IPS DF 4.7 (cell line): ENCODE measurements around the gene ZNF750.

Source experiments
- DNase-seq: peaks from one replicate; pipeline ENCODE4 v3.0.0-alpha.2; 2013; ENCODE audit warnings: low spot score; ENCODE audit errors: extremely low read depth

Gene ZNF750

GRCh38 chr17:82872591-82873520 lies 33.0 kb upstream of the ZNF750 start:
- DNase-seq = no peak

GRCh38 chr17:82871776-82872561 lies 32.1 kb upstream of the ZNF750 start:
- no peak for DNase-seq

GRCh38 chr17:82871056-82871775 lies 31.4 kb upstream of the ZNF750 start:
- no peak for DNase-seq

DNA sequence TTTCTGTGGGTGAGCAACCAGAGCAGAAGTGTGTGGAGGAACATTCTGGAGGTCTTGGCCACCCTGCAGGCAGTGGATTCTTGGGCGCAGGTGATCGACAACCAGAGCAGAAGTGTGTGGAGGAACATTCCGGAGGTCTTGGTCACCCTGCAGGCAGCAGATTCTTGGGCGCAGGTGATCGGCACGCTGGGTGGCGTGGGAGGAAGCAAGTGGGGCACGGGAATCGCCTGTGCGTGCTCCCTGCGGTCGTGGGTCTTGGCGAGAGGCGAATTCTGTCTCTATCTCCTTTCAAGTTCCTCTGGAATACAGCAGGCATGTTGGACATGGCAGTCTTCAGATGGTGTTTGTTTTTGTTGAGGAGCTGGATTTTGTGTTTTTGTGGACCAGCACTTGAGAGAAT lies 30.7 kb upstream of the ZNF750 start:
- no peak for DNase-seq

DNA sequence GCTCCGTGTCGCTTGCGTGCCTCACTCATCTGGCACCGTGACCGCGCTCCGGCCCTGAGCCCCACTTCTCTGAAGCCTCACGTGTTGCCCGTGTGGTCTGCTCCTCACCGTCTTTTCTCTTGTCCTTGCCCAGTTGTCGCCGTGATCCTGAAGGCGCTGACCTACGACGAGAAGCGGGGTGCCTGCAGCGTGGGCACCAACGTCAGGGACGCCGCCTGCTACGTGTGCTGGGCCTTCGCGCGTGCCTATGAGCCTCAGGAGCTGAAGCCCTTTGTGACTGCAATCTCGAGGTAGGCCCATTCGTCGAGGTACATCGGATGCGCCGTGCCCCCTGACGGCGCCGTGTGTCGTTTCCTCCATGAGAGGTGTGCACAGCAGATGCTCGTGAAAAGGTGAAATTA lies 30.3 kb upstream of the ZNF750 start:
- no peak for DNase-seq

GRCh38 chr17:82869536-82869935 lies 29.7 kb upstream of the ZNF750 start:
- no peak for DNase-seq

DNA sequence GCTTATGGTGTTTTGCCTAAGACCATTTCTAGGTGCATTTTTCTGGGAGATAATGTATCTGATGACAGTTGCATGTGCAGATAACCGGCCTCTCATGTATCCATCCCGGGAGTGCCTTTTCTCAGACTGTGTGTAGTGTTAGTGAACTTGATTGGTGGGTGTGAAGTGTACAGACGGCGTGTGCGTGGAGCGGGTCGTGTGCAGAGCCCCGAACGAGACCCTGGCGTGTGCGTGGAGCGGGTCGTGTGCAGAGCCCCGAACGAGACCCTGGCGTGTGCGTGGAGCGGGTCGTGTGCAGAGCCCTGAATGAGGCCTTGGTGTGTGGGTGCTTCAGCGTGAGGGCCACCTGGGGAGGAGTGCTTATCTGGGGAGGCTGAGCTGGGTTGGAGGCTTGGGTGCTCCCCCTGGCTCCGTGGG lies 28.9 kb upstream of the ZNF750 start:
- DNase-seq = no peak

DNA sequence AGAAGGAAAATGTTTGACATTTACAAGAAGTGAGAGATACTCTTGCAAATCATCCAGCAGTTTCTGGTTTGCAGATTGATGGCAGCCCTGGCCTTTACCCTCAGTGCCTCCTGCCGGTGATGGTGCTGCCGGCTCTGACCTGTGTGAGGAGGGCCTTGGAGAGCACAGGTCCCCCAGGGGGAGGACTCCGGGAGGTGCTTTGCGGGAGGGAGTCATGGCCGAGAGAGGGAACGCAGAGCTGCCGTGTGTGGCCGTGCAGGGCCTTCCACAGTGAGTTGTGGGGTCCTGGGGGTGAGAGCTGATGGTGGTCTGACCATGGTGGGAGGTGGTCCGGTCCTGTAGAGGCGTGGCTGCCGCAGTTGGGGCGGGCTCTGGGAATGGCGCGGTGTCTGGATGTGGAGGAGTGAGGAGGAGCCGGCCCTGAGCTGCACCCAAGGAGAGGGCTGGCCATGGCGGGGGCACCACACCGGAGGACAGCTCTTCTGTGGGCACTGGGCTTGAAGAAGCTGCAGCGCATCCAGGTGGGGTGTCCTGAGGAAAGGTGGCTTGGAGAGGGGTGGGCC lies 28.0 kb upstream of the ZNF750 start:
- no peak for DNase-seq

DNA sequence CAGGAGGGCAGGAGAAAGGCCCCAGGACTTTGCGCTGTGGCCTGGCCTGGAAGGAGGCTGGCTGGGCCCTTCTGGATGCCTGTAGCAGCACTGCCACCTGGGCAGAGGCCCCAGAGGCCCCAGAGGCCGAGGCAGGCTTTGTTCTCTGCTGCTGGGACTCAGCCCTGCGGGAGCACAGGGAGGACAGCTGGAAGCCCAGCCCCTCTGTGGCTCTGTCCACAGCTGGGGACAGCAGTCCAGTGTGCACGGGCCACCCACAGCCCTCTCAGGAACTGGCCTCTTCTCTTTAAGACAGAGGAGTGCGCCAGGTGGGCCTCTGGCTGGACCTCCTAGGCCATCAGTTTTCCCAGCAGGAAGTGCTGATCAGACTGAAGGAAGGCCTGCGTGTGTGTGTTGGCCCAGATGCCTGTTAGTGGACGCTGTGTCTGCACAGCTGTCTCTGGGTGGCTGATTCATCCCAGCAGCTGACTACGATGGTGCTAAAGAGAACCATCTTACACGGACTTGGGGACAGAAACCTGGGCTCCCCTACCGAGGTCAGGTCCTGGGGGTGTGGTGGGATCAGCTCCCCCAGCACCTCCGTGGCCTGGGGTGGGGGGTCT lies 26.9 kb upstream of the ZNF750 start:
- no peak for DNase-seq

DNA sequence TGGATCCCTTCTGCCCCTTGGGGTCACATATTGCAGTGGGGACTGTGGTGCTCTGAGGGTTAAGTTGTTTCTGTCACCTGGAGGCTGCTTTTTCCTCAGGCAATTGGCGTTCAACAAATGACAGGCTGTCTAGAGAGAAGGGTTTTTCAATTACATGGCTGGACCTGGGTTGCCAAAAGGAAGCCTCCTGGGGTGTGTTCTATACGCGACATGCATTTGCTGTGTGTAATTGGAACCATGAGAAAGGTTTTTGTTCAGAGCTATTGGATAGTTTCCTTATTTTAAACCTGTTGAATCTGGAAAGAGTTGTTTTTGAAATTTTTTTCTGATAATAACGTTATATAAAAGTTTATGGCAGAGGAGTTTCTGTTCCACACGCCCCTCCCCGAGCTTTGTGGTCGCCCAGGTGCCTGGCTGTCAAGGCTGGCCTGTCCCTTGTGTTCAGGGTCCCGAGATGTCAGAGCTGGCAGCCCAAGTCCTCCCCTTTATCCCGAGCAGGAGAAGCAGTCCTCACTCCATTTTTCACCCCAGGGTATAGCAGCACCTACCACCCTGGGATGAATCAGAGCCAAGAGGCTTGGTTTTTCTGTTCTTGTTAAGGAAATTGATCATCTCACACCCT lies 26.1 kb upstream of the ZNF750 start:
- DNase-seq = no peak

DNA sequence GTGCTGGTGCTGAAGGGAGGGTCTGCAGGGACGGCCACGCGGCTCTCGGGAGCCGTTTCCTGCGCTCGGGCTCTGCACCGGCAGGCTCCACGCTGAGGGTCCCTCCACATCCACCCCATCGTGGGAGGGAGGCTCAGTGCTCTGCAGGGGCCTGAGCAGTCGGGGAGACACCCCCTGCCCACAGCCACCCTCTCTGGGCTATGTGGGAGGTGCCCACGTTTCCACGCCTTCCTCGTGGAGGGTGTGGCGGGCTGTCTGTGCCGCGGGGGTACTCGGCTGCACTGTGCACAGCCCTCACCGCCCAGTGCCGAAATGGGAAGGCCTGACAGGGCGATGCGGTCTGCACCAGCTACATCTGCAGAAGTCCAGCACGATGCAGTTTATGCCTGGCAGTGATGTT lies 25.5 kb upstream of the ZNF750 start:
- no peak for DNase-seq

- DNase-seq = no peak
Measured at GRCh38 chr17:82864713-82865248, 25.0 kb upstream of the ZNF750 start.

GRCh38 chr17:82863941-82864712 lies 24.3 kb upstream of the ZNF750 start:
- no peak for DNase-seq

DNA sequence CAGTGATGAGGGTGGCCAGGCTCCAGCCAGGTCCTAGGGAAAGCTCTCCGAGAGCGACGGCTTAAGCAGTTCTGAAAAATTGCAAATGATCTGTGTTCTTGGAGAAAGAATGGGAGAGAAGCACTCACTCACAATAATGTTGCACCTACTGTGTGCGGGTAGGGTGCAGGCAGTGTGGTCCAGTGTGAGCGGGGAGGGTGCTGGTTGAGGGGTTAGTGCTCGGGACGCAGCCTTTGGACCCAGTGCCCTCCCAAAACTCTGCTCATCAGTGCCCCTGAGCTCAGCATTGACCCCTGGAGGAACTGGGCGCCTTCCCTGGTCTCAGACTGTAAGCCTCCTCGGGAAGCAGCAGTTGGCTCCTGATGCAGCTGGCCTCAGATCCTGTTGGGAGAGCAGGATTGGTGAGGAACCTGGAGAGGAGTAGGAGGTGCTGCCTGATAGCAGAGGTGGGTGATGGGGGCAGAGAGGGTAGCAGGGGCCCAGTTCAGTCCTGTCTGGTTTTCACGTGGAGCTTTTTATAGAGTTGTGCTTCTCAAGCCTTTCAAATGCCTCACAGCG lies 23.6 kb upstream of the ZNF750 start:
- DNase-seq = no peak

DNA sequence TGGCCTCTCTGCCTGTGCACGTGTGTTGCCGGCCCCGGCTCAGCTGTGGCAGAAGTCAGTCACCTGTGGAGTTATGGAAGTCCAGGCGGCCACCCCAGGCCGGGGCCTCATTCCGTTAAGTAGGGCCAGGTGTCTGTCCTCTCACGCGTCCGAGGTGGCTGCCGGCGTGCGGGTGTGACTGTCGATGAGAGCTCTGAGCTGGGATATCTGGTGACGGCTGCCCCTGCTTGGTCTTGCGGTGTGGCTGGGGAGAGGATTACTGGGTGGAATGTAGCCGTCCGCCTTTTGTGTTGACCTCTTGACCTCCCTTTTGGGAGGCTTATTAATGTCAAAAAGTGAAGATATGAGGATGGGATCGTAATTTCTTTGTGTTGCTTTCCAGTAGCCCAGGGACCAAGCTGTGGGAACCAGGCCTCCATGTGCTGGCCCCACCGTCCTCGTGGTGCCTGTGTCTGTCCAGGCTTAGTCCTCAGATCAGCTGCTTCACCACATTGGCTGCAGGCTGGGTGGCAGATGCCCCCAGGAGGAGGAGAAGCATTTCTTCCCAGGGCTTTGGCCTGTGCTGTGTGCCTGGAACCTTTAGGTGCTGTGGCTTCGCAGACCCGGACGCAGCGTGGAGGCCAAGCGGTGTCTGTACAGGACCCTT lies 23.0 kb upstream of the ZNF750 start:
- no peak for DNase-seq

GRCh38 chr17:82862191-82862590 lies 22.4 kb upstream of the ZNF750 start:
- no peak for DNase-seq

DNA sequence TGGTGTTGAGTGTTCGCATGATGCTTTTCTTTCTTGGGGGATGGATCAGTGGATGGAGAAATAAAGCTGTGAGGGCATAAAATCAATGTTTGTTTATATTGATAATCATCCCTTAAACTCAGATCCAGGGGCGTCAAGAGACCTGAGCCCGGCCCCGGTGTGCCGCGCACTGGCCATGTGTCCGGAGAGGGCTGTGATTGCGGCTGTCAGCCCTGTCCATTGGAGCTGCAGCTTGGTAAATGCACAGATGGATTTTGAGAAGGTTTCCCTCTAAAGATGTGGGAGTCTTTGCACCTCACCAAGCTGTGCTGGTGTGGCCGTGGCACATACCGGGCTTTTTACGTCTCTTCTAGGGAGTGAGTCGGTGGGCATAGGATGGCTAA lies 21.6 kb upstream of the ZNF750 start:
- DNase-seq = no peak

- DNase-seq = no peak
Measured at GRCh38 chr17:82860606-82861392, 21.0 kb upstream of the ZNF750 start.
